ENCODE measurements around the gene KLHDC10.

The KLHDC10 gene

DNA sequence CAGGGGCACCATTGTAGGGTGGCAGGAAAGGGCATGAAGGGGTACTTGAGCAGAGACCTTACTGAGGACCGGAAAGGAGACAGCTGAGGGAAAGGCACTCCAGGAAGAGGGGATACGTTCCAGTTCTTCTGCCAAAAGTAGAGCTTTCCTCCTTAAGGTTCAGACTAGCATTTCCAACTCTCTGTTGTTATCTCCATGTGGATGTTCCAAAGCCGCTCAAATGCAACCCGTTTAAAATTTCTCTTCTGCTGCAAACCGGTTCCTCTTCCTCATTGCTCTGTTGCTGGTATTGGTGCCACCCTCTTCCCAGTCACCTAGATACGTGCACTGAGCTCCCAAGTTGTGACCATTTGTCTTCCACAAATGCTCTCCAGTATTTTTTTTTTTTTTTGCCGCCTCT, 87.4 kb downstream of the KLHDC10 start:
- TF ChIP-seq SIN3A (IDR thresholded peaks at IDR 0.05; ENCODE audit: borderline replicate concordance, insufficient read depth, low read length) (no peak), POLR2AphosphoS5 (IDR thresholded peaks at IDR 0.05; ENCODE audit: low read depth, low read length) (no peak), TAF1 (IDR thresholded peaks at IDR 0.05; ENCODE audit: borderline replicate concordance, insufficient read depth, low read length) (no peak), FOXP2 (optimal IDR thresholded peaks at IDR 0.05; ENCODE audit: borderline replicate concordance, extremely low read depth, extremely low read length, insufficient read depth) (no peak)
- TF ChIP-seq, protein P1, sequence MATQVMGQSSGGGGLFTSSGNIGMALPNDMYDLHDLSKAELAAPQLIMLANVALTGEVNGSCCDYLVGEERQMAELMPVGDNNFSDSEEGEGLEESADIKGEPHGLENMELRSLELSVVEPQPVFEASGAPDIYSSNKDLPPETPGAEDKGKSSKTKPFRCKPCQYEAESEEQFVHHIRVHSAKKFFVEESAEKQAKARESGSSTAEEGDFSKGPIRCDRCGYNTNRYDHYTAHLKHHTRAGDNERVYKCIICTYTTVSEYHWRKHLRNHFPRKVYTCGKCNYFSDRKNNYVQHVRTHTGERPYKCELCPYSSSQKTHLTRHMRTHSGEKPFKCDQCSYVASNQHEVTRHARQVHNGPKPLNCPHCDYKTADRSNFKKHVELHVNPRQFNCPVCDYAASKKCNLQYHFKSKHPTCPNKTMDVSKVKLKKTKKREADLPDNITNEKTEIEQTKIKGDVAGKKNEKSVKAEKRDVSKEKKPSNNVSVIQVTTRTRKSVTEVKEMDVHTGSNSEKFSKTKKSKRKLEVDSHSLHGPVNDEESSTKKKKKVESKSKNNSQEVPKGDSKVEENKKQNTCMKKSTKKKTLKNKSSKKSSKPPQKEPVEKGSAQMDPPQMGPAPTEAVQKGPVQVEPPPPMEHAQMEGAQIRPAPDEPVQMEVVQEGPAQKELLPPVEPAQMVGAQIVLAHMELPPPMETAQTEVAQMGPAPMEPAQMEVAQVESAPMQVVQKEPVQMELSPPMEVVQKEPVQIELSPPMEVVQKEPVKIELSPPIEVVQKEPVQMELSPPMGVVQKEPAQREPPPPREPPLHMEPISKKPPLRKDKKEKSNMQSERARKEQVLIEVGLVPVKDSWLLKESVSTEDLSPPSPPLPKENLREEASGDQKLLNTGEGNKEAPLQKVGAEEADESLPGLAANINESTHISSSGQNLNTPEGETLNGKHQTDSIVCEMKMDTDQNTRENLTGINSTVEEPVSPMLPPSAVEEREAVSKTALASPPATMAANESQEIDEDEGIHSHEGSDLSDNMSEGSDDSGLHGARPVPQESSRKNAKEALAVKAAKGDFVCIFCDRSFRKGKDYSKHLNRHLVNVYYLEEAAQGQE (IDR thresholded peaks at IDR 0.05; ENCODE audit: insufficient read depth in 1 of 2, low read depth in 2 of 2, low read length in 2 of 2) = no peak

DNA sequence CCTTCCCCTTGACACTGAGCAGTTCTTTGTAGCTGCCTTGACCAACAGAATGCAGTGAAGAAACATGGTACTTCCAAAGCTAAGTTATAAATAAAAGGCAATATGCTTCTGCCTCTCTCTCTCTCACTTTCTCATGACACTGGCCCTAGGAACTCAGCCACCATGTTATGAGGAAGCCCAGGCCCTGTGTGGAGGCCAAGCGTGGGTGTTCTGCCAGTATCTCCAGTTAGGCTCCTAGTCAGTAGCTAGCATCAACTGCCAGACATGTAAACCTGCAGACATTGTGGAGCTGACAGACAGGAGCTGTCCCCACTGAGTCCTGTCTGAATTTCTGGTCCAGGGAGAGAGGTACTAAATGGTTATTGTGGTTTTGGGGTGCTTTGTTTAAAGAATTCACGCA, 89.7 kb downstream of the KLHDC10 start:
- TF ChIP-seq TAF1 (IDR thresholded peaks at IDR 0.05; ENCODE audit: borderline replicate concordance, insufficient read depth, low read length) = no peak
- TF ChIP-seq POLR2AphosphoS5 (IDR thresholded peaks at IDR 0.05; ENCODE audit: low read depth, low read length) = no peak
- no peak for TF ChIP-seq FOXP2 (optimal IDR thresholded peaks at IDR 0.05; ENCODE audit: borderline replicate concordance, extremely low read depth, extremely low read length, insufficient read depth)
- TF ChIP-seq, protein P1 (IDR thresholded peaks at IDR 0.05; ENCODE audit: insufficient read depth in 1 of 2, low read depth in 2 of 2, low read length in 2 of 2) = no peak
- no peak for TF ChIP-seq SIN3A (IDR thresholded peaks at IDR 0.05; ENCODE audit: borderline replicate concordance, insufficient read depth, low read length)

DNA sequence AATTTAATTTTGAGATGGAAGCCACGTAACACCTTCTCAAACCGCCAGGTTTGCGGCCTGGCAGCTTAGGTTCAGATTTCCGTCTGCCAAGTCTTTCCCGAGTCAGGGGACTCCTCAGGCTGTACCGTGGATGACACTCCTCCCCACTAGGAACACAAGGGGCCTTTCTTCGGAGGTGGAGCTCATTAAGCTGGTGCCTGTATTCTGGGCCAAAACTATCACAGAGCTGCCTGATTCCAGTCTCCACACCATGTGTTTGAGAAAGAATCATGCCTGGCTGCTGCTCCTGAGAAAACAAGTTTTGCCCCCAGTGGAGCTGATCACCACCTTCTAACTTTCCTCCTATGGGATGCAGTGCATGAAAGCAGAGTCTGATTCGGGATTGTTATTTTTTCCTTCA, 90.1 kb downstream of the KLHDC10 start:
- TF ChIP-seq, protein P1 (IDR thresholded peaks at IDR 0.05; ENCODE audit: insufficient read depth in 1 of 2, low read depth in 2 of 2, low read length in 2 of 2) = no peak

DNA sequence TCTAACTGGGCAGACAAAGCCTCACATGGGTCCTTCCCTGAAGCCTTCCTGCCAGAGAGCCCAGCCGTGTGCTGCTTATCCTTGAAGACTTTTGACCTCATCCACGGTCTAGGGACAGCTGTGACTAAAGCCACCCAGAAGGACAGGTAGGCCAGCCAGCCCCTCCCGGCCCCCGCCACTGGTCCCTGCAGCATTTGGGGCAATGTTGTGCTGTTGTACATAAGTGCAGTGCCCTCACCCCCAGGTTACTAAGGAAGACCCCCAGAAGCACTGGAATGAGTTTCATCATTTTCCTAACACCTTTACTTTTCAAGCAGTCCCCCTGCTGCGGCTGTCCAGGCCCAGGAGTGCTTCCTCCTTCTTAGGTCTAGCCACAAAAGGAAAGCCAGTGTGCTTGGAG, 91.9 kb downstream of the KLHDC10 start:
- TF ChIP-seq SIN3A (IDR thresholded peaks at IDR 0.05; ENCODE audit: borderline replicate concordance, insufficient read depth, low read length) (no peak), POLR2AphosphoS5 (IDR thresholded peaks at IDR 0.05; ENCODE audit: low read depth, low read length) (no peak)
- TF ChIP-seq, protein P1 (IDR thresholded peaks at IDR 0.05; ENCODE audit: insufficient read depth in 1 of 2, low read depth in 2 of 2, low read length in 2 of 2) = no peak

DNA sequence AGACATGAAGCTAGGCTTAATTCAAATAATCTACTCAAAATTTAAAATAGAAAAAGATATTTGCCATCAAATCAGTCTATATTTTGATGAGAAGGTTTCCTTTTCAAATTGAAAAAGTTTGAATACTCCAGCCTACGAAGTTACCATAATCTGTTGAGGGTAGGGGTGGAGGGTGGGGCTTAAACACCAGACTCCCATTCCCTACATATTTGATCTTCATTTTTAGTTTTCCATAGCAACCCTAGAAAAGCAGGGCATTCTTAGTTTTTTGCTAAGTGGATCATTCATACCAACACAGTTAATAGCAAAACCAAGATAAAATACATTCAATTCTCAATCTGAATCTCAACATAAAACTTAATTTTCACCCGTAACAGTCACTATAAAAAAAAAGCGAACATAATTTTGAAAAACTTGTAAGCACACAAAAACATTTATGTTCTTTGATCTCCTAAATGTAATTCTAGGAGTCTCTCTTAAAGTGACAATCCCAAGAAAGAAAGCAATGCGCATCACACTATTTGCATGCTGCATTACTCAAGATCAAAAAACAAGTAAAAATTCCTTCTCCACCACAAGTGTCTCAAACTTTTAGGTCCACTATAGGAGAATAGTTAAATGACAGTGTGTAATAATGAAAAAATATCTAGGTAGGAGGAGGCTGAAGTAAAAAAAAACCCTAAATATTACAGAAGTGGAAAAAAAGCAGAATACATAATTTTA, 104.1 kb downstream of the KLHDC10 start:
- TF ChIP-seq, protein P1 (IDR thresholded peaks at IDR 0.05; ENCODE audit: insufficient read depth in 1 of 2, low read depth in 2 of 2, low read length in 2 of 2) = no peak
- no peak for TF ChIP-seq TAF1 (IDR thresholded peaks at IDR 0.05; ENCODE audit: borderline replicate concordance, insufficient read depth, low read length)
- TF ChIP-seq FOXP2 (optimal IDR thresholded peaks at IDR 0.05; ENCODE audit: borderline replicate concordance, extremely low read depth, extremely low read length, insufficient read depth) = no peak
- no peak for TF ChIP-seq POLR2AphosphoS5 (IDR thresholded peaks at IDR 0.05; ENCODE audit: low read depth, low read length)
- TF ChIP-seq SIN3A (IDR thresholded peaks at IDR 0.05; ENCODE audit: borderline replicate concordance, insufficient read depth, low read length) = no peak
